ENCODE data around the gene KATNAL1. TPM values are rescaled to one million over a fixed set of nuclear protein-coding genes. Genes with fewer than 3 reads are reported as not detected.

KATNAL1 gene
- total RNA-seq, 2 donors from 2014 or later = 12.8 to 16.4 TPM

DNA sequence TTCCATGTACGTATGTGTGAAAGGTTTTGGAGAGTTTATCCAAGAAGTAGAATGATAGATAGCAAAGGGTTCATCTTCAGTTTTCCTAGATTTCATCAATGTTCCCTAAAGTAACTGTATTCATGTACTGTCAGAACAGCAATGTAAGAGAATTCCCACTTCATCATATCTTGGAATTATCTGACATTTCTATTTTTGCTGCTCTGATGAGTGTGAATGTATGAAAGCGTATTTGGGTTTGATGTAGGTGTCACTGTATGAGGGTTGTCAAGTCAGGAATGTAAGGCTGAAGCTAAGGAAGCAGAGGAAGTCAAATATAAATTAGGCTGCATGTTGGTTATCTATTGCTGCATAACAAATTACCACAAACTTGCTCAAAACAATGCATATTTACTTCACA, 7.2 kb upstream of the KATNAL1 start:
- no peak for DNase-seq (ENCODE audit: low spot score)
- intact Hi-C loops (cut with DNase I) = no loop called here
- H3K4me3 ChIP-seq = no peak overlapping the region
- WGBS = 93% methylated on average over 2 of the region's 2 CpGs
- H3K36me3 ChIP-seq = no peaks in the 10 kb centered on the region
- TF ChIP-seq POLR2A (IDR thresholded peaks at IDR 0.05) (no peak), POLR2AphosphoS5 (IDR thresholded peaks at IDR 0.05) (no peak), CTCF (IDR thresholded peaks at IDR 0.05) (no peak)
- H3K27me3 ChIP-seq (replicated peaks; ENCODE audit: insufficient read depth) = no peaks in the 10 kb centered on the region
- no peak overlapping the region for H3K27ac ChIP-seq
- H3K9me3 ChIP-seq = no peaks in the 10 kb centered on the region
- no peaks in the 10 kb centered on the region for H3K4me1 ChIP-seq (replicated peaks)

DNA sequence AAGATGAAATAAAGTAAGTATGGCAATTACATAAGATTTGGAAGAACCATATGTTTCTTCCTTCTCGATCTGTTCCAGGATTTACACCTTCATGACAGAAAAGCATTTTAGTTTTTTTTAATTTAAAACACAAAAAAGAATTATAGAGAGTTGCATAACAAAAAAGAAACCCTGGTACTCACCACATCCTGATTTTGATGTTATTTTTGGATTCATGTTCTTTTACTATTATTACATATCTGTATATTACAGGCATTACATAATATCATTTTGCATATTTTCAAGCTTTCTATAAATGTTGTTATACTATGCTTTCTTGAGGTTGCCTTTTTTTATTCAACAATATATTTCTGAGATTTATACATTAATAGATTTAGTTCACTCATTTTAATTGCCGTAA, 6.7 kb upstream of the KATNAL1 start:
- Histone ChIP-seq H3K27ac (no peak overlapping the region), H3K9me3 (no peaks in the 10 kb centered on the region), H3K4me3 (no peak overlapping the region), H3K36me3 (no peaks in the 10 kb centered on the region), H3K27me3 (replicated peaks; ENCODE audit: insufficient read depth) (no peaks in the 10 kb centered on the region), H3K4me1 (replicated peaks) (no peaks in the 10 kb centered on the region)
- 94% methylated on average over 2 of the region's 2 CpGs for WGBS
- intact Hi-C loops (cut with DNase I) = no loop called here
- no peak for DNase-seq (ENCODE audit: low spot score)
- TF ChIP-seq CTCF (IDR thresholded peaks at IDR 0.05) = no peak
- TF ChIP-seq POLR2A (IDR thresholded peaks at IDR 0.05) = no peak
- no peak for TF ChIP-seq POLR2AphosphoS5 (IDR thresholded peaks at IDR 0.05)

DNA sequence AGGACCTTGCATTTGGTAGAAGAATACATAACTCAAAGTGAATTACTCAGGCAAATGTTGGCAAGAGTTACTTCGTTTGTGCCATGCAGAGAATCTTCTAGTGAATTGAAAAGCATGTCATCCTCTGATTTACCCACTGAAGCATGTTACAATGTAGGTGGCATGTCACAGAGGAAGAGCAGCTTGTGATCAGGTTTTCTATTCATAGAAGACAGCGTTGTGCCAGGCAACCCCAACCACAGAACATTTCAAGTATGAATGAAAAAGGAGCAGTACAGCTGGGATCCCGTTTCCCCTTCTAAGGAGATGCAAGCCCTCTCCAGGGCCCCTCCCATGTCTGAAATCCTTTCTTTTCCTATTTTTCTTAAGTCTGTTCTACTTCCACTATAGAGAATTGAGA, 6.0 kb upstream of the KATNAL1 start:
- Histone ChIP-seq H3K4me3 (no peak overlapping the region), H3K27me3 (replicated peaks; ENCODE audit: insufficient read depth) (no peaks in the 10 kb centered on the region), H3K4me1 (replicated peaks) (no peaks in the 10 kb centered on the region), H3K9me3 (no peaks in the 10 kb centered on the region), H3K36me3 (no peaks in the 10 kb centered on the region), H3K27ac (no peak overlapping the region)
- WGBS = 41% methylated on average over 3 of the region's 3 CpGs
- intact Hi-C loops (cut with DNase I) = loop anchor here (2.0 kb wide), 1 partner anchor 81 kb away; no protein-coding TSS in a partner anchor
- DNase-seq (ENCODE audit: low spot score) = no peak
- TF ChIP-seq CTCF (IDR thresholded peaks at IDR 0.05) (no peak), POLR2AphosphoS5 (IDR thresholded peaks at IDR 0.05) (no peak), POLR2A (IDR thresholded peaks at IDR 0.05) (no peak)

- H3K27ac ChIP-seq = no peak overlapping the region
- H3K9me3 ChIP-seq = no peaks in the 10 kb centered on the region
- TF ChIP-seq POLR2A (IDR thresholded peaks at IDR 0.05) (no peak), POLR2AphosphoS5 (IDR thresholded peaks at IDR 0.05) (no peak), CTCF (IDR thresholded peaks at IDR 0.05) (no peak)
- no peaks in the 10 kb centered on the region for H3K36me3 ChIP-seq
- WGBS = 14% methylated on average over 1 of the region's 1 CpG
- H3K27me3 ChIP-seq (replicated peaks; ENCODE audit: insufficient read depth) = no peaks in the 10 kb centered on the region
- H3K4me1 ChIP-seq (replicated peaks) = no peaks in the 10 kb centered on the region
- DNase-seq (ENCODE audit: low spot score) = no peak
- intact Hi-C loops (cut with DNase I) = loop anchor here (2.0 kb wide), 1 partner anchor 82 kb away; no protein-coding TSS in a partner anchor
- H3K4me3 ChIP-seq = no peak overlapping the region
Measured at GRCh38 chr13:30312904-30313303, 5.6 kb upstream of the KATNAL1 start.

DNA sequence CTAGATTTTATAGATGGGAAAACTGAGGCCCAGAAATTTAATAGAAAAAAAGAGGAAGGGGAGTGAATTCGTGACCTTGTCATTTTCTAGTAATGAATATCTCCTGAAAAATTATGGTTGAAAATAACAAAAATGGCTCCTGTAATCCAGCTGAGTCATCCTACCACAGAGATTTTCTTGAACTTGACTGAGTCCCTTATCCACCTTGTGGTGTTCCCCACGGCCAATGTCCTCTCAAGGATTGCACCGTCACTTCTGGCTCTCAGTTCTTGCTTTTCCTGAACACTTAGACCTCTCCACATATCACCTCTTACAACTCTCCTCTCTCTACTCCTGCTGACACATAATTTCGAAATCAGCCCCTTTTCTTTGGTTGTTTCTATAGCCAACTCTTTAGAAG, 1.2 kb upstream of the KATNAL1 start:
- Histone ChIP-seq H3K27ac (no peak overlapping the region), H3K4me3 (no peak overlapping the region), H3K36me3 (no peaks in the 10 kb centered on the region), H3K9me3 (no peaks in the 10 kb centered on the region), H3K27me3 (replicated peaks; ENCODE audit: insufficient read depth) (no peaks in the 10 kb centered on the region), H3K4me1 (replicated peaks) (no peaks in the 10 kb centered on the region)
- intact Hi-C loops (cut with DNase I) = loop anchor here (5.0 to 10.0 kb wide), 5 partner anchors 34 to 854 kb away; partner anchors contain the start of genes HSPH1, UBE2L5 and USPL1
- DNase-seq (ENCODE audit: low spot score) = no peak
- WGBS = 86% methylated on average over 4 of the region's 4 CpGs
- TF ChIP-seq CTCF (IDR thresholded peaks at IDR 0.05) (no peak), POLR2AphosphoS5 (IDR thresholded peaks at IDR 0.05) (no peak), POLR2A (IDR thresholded peaks at IDR 0.05) (no peak)

Data from prostate gland (tissue), 2 donors.